Activated T-cell treated with anti-CD3 and anti-CD28 coated beads, Interleukin-2, amount 50 U/mL, for 72 hours (primary cell): ENCODE results near the gene CLPTM1L. TPM values are rescaled to one million over a fixed set of nuclear protein-coding genes. Genes with fewer than 3 reads are reported as not detected.

Experiments used
- ATAC-seq, 2 donors: fragments of 150-1000 bp; cut with Tn5 transposase; replicated peaks in 1 of 2; 2 replicates each; pipeline ENCODE4 v1.10.0; 2021; ENCODE audit warnings: moderate library complexity in 2 of 2, mild to moderate bottlenecking in 1 of 2
- DNase-seq, 2 donors: peaks; one replicate each; pipeline ENCODE4 v3.0.0; 2021 to 2022; ENCODE audit warnings: mixed read lengths in 1 of 2
- H3K27ac Mint-ChIP-seq: one replicate; pipeline ENCODE4 v1.8.0; 2022; ENCODE audit warnings: mild to moderate bottlenecking, moderate library complexity, mixed read lengths
- H3K27me3 Mint-ChIP-seq: one replicate; pipeline ENCODE4 v1.8.0; 2022; ENCODE audit warnings: low read depth, mixed read lengths
- H3K36me3 Mint-ChIP-seq, 2 donors: one replicate each; pipeline ENCODE4 v1.8.0; 2022; ENCODE audit warnings: mixed read lengths in 2 of 2, mild to moderate bottlenecking in 1 of 2; ENCODE audit not compliant: insufficient read depth in 2 of 2
- H3K4me1 Mint-ChIP-seq: one replicate; pipeline ENCODE4 v1.8.0; 2022; ENCODE audit warnings: low read depth, mixed read lengths
- H3K4me3 Mint-ChIP-seq, 2 donors: one replicate each; pipeline ENCODE4 v1.8.0; 2022; ENCODE audit warnings: mild to moderate bottlenecking in 2 of 2, mixed read lengths in 2 of 2, moderate library complexity in 2 of 2
- H3K9me3 Mint-ChIP-seq, 2 donors: one replicate each; pipeline ENCODE4 v1.8.0; 2022; ENCODE audit warnings: mixed read lengths in 2 of 2
- total RNA-seq, 2 donors: library from RNA; stranded (reverse); gene quantifications; one replicate each; pipeline ENCODE4 v1.2.3, GENCODE V29; 2022

CLPTM1L gene
- total RNA-seq = 10 to 100 TPM; 78.6 to 80.2 TPM

- ATAC-seq = peak; percentile 96 to 97
- Mint-ChIP-seq H3K4me3 (peak within 1 kb of the TSS; percentile 88 to 97), H3K4me1 (peaks cover 31% of the 10 kb centered on the region), H3K27ac (peak within 1 kb of the TSS; percentile 86), H3K36me3 (peaks cover 11 to 18% of the 10 kb centered on the region in 2 donors), H3K27me3 (no peaks in the 10 kb centered on the region), H3K9me3 (no peaks in the 10 kb centered on the region)
- DNase-seq = peak; percentile 91 to 93
Measured at GRCh38 chr5:1344975-1345838, at the start of gene CLPTM1L. Gene CLPTM1L (minus strand): TSS chr5:1345099. CDS start chr5:1344841, 258 bp downstream.

GRCh38 chr5:1393571-1394501, 48.9 kb upstream of the CLPTM1L start:
- Mint-ChIP-seq H3K36me3 (no peaks in the 10 kb centered on the region), H3K4me1 (no peaks in the 10 kb centered on the region), H3K27me3 (no peaks in the 10 kb centered on the region), H3K4me3 (no peak overlapping the region), H3K9me3 (peaks cover 0 to under 1% of the 10 kb centered on the region in 2 donors), H3K27ac (no peak overlapping the region)
- no peak for DNase-seq
- ATAC-seq = no peak

- Mint-ChIP-seq H3K36me3 (no peaks in the 10 kb centered on the region), H3K27me3 (peaks cover 6% of the 10 kb centered on the region), H3K4me1 (no peaks in the 10 kb centered on the region), H3K27ac (no peak overlapping the region), H3K9me3 (peaks cover 2 to 3% of the 10 kb centered on the region in 2 donors), H3K4me3 (no peak overlapping the region)
- DNase-seq = no peak
- no peak for ATAC-seq
Measured at GRCh38 chr5:1392801-1393565, 48.1 kb upstream of the CLPTM1L start.

- no peaks in the 10 kb centered on the region for H3K36me3 Mint-ChIP-seq
- peaks cover 2 to 3% of the 10 kb centered on the region in 2 donors for H3K9me3 Mint-ChIP-seq
- H3K4me3 Mint-ChIP-seq = no peak overlapping the region
- ATAC-seq (no peak), DNase-seq (no peak)
- no peak overlapping the region for H3K27ac Mint-ChIP-seq
- peaks cover 7% of the 10 kb centered on the region for H3K27me3 Mint-ChIP-seq
- H3K4me1 Mint-ChIP-seq = peaks cover 3% of the 10 kb centered on the region
Measured at GRCh38 chr5:1392261-1392660, 47.4 kb upstream of the CLPTM1L start.

- Mint-ChIP-seq H3K36me3 (no peaks in the 10 kb centered on the region), H3K27me3 (peaks cover 13% of the 10 kb centered on the region), H3K9me3 (peaks cover 2 to 3% of the 10 kb centered on the region in 2 donors), H3K27ac (no peak overlapping the region), H3K4me1 (peaks cover 9% of the 10 kb centered on the region), H3K4me3 (no peak overlapping the region)
- ATAC-seq = no peak
- no peak for DNase-seq
Measured at GRCh38 chr5:1391691-1392090, 46.8 kb upstream of the CLPTM1L start.

GRCh38 chr5:1390861-1391600, 46.1 kb upstream of the CLPTM1L start:
- ATAC-seq (no peak), DNase-seq (no peak)
- Mint-ChIP-seq H3K4me3 (no peak overlapping the region), H3K27me3 (peaks cover 14% of the 10 kb centered on the region), H3K4me1 (peaks cover 13% of the 10 kb centered on the region), H3K36me3 (no peaks in the 10 kb centered on the region), H3K27ac (no peak overlapping the region), H3K9me3 (peaks cover 2 to 3% of the 10 kb centered on the region in 2 donors)

- DNase-seq (no peak), ATAC-seq (no peak)
- H3K9me3 Mint-ChIP-seq = peaks cover 2 to 3% of the 10 kb centered on the region in 2 donors
- H3K36me3 Mint-ChIP-seq = no peaks in the 10 kb centered on the region
- H3K4me3 Mint-ChIP-seq = no peak overlapping the region
- H3K27ac Mint-ChIP-seq = no peak overlapping the region
- H3K27me3 Mint-ChIP-seq = peaks cover 14% of the 10 kb centered on the region
- H3K4me1 Mint-ChIP-seq = peaks cover 17% of the 10 kb centered on the region
Measured at GRCh38 chr5:1390333-1390732, 45.4 kb upstream of the CLPTM1L start.

GRCh38 chr5:1388383-1388967, 43.6 kb upstream of the CLPTM1L start:
- peak overlapping the region in 1 of 2 donors; percentile 3 for H3K4me3 Mint-ChIP-seq
- H3K9me3 Mint-ChIP-seq = peaks cover 2 to 3% of the 10 kb centered on the region in 2 donors
- H3K4me1 Mint-ChIP-seq = peaks cover 19% of the 10 kb centered on the region
- no peak overlapping the region for H3K27ac Mint-ChIP-seq
- H3K36me3 Mint-ChIP-seq = no peaks in the 10 kb centered on the region
- H3K27me3 Mint-ChIP-seq = peaks cover 14% of the 10 kb centered on the region
- ATAC-seq (no peak), DNase-seq (no peak)

GRCh38 chr5:1387876-1388275, 43.0 kb upstream of the CLPTM1L start:
- no peak overlapping the region for H3K4me3 Mint-ChIP-seq
- DNase-seq (no peak), ATAC-seq (no peak)
- H3K27ac Mint-ChIP-seq = no peak overlapping the region
- H3K27me3 Mint-ChIP-seq = peaks cover 14% of the 10 kb centered on the region
- H3K36me3 Mint-ChIP-seq = no peaks in the 10 kb centered on the region
- peaks cover 2 to 3% of the 10 kb centered on the region in 2 donors for H3K9me3 Mint-ChIP-seq
- H3K4me1 Mint-ChIP-seq = peaks cover 19% of the 10 kb centered on the region

GRCh38 chr5:1387059-1387755, 42.3 kb upstream of the CLPTM1L start:
- DNase-seq (no peak), ATAC-seq (no peak)
- Mint-ChIP-seq H3K4me1 (peaks cover 19% of the 10 kb centered on the region), H3K36me3 (no peaks in the 10 kb centered on the region), H3K4me3 (peak overlapping the region; percentile 96 to 98), H3K9me3 (peaks cover 2 to 3% of the 10 kb centered on the region in 2 donors), H3K27me3 (peaks cover 14% of the 10 kb centered on the region), H3K27ac (peak overlapping the region; percentile 1)

- Mint-ChIP-seq H3K4me1 (peaks cover 19% of the 10 kb centered on the region), H3K27ac (peak overlapping the region; percentile 91), H3K9me3 (peaks cover 2 to 3% of the 10 kb centered on the region in 2 donors), H3K27me3 (peaks cover 14% of the 10 kb centered on the region), H3K4me3 (peak overlapping the region; percentile 96 to 98), H3K36me3 (no peaks in the 10 kb centered on the region)
- DNase-seq (peak; percentile 66 to 69), ATAC-seq (peak; percentile 73 to 75)
Measured at GRCh38 chr5:1386274-1386717, 41.4 kb upstream of the CLPTM1L start.
